Body of pancreas (tissue), 4 donors: Measurements from ENCODE around the gene DLX6.

Source experiments
- POLR2A ChIP-seq, 3 donors: fragments of 450-650 bp; IDR thresholded peaks; one replicate each; pipeline ENCODE4 v1.6.1; 2016; ENCODE audit warnings: antibody characterized with exemption in 3 of 3, mild to moderate bottlenecking in 2 of 3
- TF ChIP-seq, protein P1 (sequence below), 7 experiments: fragments of 450-650 bp in 4 of 7; fragments of 200-600 bp in 3 of 7; sonication (generic) in 3 of 7; IDR thresholded peaks; one replicate each; pipeline ENCODE4 v1.5.1; 2016 to 2019; ENCODE audit warnings: antibody characterized with exemption in 7 of 7

DNA sequence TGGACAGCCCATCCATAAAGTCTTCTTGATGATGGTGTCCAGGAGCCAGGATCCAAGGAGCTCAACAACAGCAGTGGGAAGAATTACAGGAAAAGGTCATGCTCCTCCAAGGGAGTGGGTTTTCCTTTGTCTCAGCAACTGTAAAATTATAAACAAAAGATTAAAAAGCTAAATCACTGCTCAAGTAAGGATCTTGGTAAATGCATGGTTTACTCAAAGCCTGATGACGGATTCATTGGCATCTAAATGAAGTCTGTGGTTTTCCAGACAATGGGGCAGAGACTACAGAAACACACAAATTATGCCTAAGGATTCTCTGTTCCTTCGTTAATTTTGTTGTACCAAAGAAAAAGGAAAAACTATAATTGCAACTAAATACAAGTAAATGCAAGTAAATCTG lies 36.4 kb upstream of the DLX6 start:
- TF ChIP-seq POLR2A (IDR thresholded peaks at IDR 0.05): no peak
- TF ChIP-seq, protein P1, sequence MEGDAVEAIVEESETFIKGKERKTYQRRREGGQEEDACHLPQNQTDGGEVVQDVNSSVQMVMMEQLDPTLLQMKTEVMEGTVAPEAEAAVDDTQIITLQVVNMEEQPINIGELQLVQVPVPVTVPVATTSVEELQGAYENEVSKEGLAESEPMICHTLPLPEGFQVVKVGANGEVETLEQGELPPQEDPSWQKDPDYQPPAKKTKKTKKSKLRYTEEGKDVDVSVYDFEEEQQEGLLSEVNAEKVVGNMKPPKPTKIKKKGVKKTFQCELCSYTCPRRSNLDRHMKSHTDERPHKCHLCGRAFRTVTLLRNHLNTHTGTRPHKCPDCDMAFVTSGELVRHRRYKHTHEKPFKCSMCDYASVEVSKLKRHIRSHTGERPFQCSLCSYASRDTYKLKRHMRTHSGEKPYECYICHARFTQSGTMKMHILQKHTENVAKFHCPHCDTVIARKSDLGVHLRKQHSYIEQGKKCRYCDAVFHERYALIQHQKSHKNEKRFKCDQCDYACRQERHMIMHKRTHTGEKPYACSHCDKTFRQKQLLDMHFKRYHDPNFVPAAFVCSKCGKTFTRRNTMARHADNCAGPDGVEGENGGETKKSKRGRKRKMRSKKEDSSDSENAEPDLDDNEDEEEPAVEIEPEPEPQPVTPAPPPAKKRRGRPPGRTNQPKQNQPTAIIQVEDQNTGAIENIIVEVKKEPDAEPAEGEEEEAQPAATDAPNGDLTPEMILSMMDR (IDR thresholded peaks at IDR 0.05): no peak
